ENCODE results near the gene S100A12.

GRCh38 chr1:153389973-153390879 is 14.8 kb upstream of the S100A12 start:
- no peak for TF ChIP-seq ISL1 (CRISPR knock-in tag; IDR thresholded peaks at IDR 0.05)
- TF ChIP-seq RARB (CRISPR knock-in tag; IDR thresholded peaks at IDR 0.05), result no peak
- TF ChIP-seq TOX (CRISPR knock-in tag; IDR thresholded peaks at IDR 0.05; ENCODE audit: borderline replicate concordance), result no peak
- TF ChIP-seq CREB5 (CRISPR knock-in tag; IDR thresholded peaks at IDR 0.05; ENCODE audit: low read depth), result no peak
- no peak for TF ChIP-seq POU6F1 (CRISPR knock-in tag; IDR thresholded peaks at IDR 0.05; ENCODE audit: borderline replicate concordance, low read depth)
- no peak for TF ChIP-seq ESRRG (CRISPR knock-in tag; IDR thresholded peaks at IDR 0.05)
- TF ChIP-seq ZNF565 (CRISPR knock-in tag; conservative IDR thresholded peaks at IDR 0.05; ENCODE audit: low read depth), result no peak
- no peak for TF ChIP-seq ZNF8 (CRISPR knock-in tag; IDR thresholded peaks at IDR 0.05)
- no peak for TF ChIP-seq ARNTL (CRISPR knock-in tag; IDR thresholded peaks at IDR 0.05; ENCODE audit: borderline replicate concordance, low read depth)
- no peak for TF ChIP-seq ZNF70 (CRISPR knock-in tag; IDR thresholded peaks at IDR 0.05)
- TF ChIP-seq TCF4 (CRISPR knock-in tag; IDR thresholded peaks at IDR 0.05; ENCODE audit: borderline replicate concordance), result no peak

All from SK-N-SH treated with all-trans-retinoic acid at 6 μM for 48 hours (cell line).